ENCODE measurements around the gene RFX2.

RFX2 gene

DNA sequence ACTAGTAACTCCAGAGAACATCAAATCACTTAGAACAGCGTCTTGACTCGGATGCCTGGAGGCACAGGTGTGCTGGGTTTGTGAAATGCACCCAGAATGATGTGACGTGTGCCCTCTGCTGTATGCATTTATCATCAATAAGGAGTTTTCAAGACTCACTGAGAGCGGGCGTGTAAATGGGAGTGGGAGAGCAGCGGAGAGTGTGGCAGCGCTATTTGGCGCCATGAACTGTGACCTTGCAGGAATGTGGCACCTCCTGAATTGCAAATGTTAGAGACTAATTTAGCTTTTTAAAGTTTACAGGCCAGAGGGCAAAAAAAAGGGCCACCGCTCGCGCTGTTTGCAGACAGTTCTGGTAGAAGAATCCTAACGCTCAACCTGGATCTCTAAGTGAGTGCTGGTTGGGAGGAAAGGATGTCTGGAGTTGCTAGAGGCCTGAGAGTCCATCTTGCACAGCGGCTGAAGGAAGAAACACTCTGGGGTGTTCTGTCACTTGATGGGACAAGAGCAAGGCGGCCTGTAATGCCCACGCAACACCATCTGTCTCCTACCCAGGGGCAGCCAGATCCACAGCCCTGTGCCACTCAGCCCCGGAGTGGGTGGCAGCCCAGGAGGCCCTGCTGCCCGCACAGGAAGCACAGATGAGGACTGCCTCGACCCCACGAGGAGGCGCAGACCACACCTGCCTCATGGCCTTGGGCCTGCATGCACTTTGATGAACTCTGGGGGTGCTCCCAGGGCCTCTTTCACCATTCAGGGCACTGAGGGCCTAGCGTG, 152.0 kb downstream of the RFX2 start:
- Histone ChIP-seq H3K9me3 (no peaks in the 10 kb centered on the region), H3K4me3 (ENCODE audit: low read depth in 1 of 2, low read length in 1 of 2) (no peak overlapping the region), H3K36me3 (peaks cover 15% of the 10 kb centered on the region), H3K27ac (no peak overlapping the region), H3K4me1 (ENCODE audit: control insufficient read depth in 1 of 2, insufficient read depth in 1 of 2, low read depth in 1 of 2, low read length in 1 of 2) (peaks cover 16 to 27% of the 10 kb centered on the region in 2 experiments), H3K27me3 (no peaks in the 10 kb centered on the region)
- TF ChIP-seq, protein P1, sequence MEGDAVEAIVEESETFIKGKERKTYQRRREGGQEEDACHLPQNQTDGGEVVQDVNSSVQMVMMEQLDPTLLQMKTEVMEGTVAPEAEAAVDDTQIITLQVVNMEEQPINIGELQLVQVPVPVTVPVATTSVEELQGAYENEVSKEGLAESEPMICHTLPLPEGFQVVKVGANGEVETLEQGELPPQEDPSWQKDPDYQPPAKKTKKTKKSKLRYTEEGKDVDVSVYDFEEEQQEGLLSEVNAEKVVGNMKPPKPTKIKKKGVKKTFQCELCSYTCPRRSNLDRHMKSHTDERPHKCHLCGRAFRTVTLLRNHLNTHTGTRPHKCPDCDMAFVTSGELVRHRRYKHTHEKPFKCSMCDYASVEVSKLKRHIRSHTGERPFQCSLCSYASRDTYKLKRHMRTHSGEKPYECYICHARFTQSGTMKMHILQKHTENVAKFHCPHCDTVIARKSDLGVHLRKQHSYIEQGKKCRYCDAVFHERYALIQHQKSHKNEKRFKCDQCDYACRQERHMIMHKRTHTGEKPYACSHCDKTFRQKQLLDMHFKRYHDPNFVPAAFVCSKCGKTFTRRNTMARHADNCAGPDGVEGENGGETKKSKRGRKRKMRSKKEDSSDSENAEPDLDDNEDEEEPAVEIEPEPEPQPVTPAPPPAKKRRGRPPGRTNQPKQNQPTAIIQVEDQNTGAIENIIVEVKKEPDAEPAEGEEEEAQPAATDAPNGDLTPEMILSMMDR (IDR thresholded peaks at IDR 0.05) = no peak

DNA sequence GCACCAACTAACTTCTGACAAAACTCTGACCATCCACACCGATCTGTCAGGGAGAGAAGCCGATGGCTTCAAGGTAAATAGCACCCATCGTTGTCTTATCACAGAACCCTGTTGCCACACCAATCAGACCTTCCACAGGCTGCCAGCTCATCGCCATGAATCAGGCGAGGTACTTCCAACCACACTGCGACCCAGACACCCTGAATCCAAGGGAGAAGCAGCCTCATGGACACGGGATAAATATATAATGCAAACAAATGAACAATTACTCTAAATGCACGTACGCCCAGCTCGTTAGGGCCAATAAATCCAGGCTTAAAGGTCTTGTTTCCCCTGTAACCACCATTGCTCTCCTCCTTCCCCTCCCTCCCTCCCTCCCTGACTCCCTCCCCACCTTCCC, 153.1 kb downstream of the RFX2 start:
- Histone ChIP-seq H3K4me3 (ENCODE audit: low read depth in 1 of 2, low read length in 1 of 2) (no peak overlapping the region), H3K36me3 (peaks cover 15% of the 10 kb centered on the region), H3K27me3 (no peaks in the 10 kb centered on the region), H3K4me1 (ENCODE audit: control insufficient read depth in 1 of 2, insufficient read depth in 1 of 2, low read depth in 1 of 2, low read length in 1 of 2) (peaks cover 19 to 30% of the 10 kb centered on the region in 2 experiments), H3K9me3 (no peaks in the 10 kb centered on the region), H3K27ac (no peak overlapping the region)
- TF ChIP-seq, protein P1 (IDR thresholded peaks at IDR 0.05) = no peak

DNA sequence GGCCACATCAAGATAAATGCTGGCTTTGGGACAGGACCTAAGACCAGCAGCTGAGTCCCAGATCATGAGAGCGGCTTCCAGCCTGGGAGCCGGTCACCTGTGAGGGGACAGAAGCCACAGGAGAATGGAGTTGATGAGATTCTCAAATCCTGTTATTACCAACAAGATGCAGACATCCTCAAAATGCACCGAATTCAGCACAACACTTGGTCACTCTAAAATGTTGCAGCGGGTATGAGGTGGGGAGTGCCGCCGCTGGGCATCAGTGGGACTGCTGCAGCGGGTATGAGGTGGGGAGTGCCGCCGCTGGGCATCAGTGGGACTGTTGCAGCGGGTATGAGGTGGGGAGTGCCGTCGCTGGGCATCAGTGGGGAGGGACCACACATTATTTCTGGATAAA, 153.6 kb downstream of the RFX2 start:
- TF ChIP-seq, protein P1 (IDR thresholded peaks at IDR 0.05) = no peak
- Histone ChIP-seq H3K4me1 (ENCODE audit: control insufficient read depth in 1 of 2, insufficient read depth in 1 of 2, low read depth in 1 of 2, low read length in 1 of 2) (peaks cover 19 to 29% of the 10 kb centered on the region in 2 experiments), H3K4me3 (ENCODE audit: low read depth in 1 of 2, low read length in 1 of 2) (no peak overlapping the region), H3K9me3 (no peaks in the 10 kb centered on the region), H3K27me3 (no peaks in the 10 kb centered on the region), H3K27ac (no peak overlapping the region), H3K36me3 (peaks cover 15% of the 10 kb centered on the region)

DNA sequence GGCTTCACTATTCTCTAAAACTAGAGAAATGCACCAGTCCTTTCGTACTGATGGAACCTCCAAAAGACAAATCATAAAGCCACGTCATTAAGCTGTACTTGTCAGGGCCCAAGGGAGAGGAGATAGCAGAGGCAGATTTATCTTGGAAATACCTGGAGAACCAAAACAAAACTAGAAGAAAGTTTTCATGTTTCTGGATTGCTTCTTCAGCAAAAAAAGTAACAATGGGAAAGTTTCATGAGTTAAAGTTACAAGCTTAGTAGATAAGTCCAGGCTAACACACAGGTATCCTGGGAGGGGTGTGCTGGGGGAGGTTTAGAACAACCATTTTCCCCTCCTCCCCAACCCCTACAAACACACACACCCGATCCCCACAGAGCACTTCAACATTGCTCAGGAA, 154.0 kb downstream of the RFX2 start:
- H3K36me3 ChIP-seq = peaks cover 15% of the 10 kb centered on the region
- H3K27me3 ChIP-seq = no peaks in the 10 kb centered on the region
- TF ChIP-seq, protein P1 (IDR thresholded peaks at IDR 0.05) = no peak
- H3K4me3 ChIP-seq (ENCODE audit: low read depth in 1 of 2, low read length in 1 of 2) = no peak overlapping the region
- H3K27ac ChIP-seq = no peak overlapping the region
- no peaks in the 10 kb centered on the region for H3K9me3 ChIP-seq
- H3K4me1 ChIP-seq (ENCODE audit: control insufficient read depth in 1 of 2, insufficient read depth in 1 of 2, low read depth in 1 of 2, low read length in 1 of 2) = peaks cover 21 to 29% of the 10 kb centered on the region in 2 experiments

DNA sequence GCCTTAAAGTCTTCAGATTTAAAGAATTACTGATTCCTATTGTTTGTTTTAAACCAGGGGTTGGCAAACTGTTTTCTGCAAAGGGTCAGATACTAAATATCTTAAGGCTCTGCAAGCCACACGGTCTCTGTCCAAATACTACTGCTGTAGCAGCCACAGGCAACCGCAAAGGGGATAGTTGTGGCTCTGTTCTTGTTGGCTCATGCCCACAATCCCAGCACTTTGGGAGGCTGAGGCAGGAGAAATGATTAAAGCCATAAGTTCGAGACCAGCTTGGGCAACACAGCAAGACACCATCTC, 154.7 kb downstream of the RFX2 start:
- Histone ChIP-seq H3K4me1 (ENCODE audit: control insufficient read depth in 1 of 2, insufficient read depth in 1 of 2, low read depth in 1 of 2, low read length in 1 of 2) (peaks cover 25 to 33% of the 10 kb centered on the region in 2 experiments), H3K27me3 (no peaks in the 10 kb centered on the region), H3K9me3 (no peaks in the 10 kb centered on the region), H3K36me3 (peaks cover 15% of the 10 kb centered on the region), H3K27ac (no peak overlapping the region), H3K4me3 (ENCODE audit: low read depth in 1 of 2, low read length in 1 of 2) (no peak overlapping the region)
- TF ChIP-seq, protein P1 (IDR thresholded peaks at IDR 0.05) = no peak
